Posterior vena cava (tissue), 2 donors: ENCODE results near the gene ATRN. TPM values are rescaled to one million over a fixed set of nuclear protein-coding genes. Genes with fewer than 3 reads are reported as not detected.
"Not testable (repeated sequence)": the region's sequence is repeated elsewhere in the genome, so short reads cannot be mapped to it uniquely, and the experiment has no call there.

Experiments
- DNase-seq: peaks from one replicate; pipeline ENCODE4 v3.0.0-alpha.2; 2020; ENCODE audit warnings: low spot score
- intact Hi-C, 2 donors: fragments of 100-400 bp; cut with DNase I; formaldehyde crosslinking; loops; one replicate each; pipeline versions ENCODE4 v1.14.1 to v1.14.2; 2022 to 2023
- total RNA-seq, 2 donors: library from RNA; stranded (reverse); fragmentation: NEBNext Ultra II Directional; extraction: Animal tissue kit (Norgen Biotek cat#: 25700); gene quantifications; one replicate each; pipeline ENCODE4 v1.2.1, GENCODE V29; 2021
- donor health status: DM: yes; HTN: yes; CAD: no.
- donor health status: DM: yes; HTN: yes; CAD: no.

ATRN gene
- total RNA-seq, 2 donors from 2014 or later, result 21.3 to 26.1 TPM

DNA sequence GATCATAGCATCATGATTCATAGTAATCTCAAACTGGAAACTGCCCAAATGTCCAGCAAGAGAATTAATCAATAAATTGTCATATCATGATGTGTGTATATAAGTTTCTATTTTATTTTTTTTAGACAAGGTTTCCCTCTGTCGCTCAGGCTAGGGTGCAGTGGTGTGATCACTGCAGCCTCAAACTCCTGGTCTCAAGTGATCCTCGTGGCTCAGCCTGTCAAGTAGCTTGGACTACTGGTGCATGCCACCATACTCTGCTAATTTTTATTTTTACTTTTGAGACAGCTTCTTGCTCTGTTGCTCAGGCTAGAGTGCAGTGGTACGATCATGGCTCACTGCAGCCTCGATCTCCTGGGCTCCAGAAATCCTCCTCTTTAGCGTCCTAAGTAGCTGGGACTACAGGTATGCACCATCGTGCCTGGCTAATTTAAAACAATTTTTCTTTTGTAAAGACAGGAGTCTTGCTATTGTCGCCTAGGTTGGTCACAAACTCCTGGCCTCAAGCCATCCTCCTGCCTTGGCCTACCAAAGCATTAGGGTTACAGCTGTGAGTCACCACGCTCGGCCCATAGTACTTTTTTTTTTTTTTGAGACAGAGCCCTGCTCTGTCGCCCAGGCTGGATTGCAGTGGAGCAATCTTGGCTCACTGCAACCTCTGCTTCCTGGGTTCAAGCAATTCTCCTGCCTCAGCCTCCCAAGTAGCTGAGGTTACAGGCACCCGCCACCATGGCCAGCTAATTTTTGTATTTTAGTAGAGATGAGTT lies 8.7 kb upstream of the ATRN start:
- intact Hi-C loops, result no loop called here
- DNase-seq, result no peak

DNA sequence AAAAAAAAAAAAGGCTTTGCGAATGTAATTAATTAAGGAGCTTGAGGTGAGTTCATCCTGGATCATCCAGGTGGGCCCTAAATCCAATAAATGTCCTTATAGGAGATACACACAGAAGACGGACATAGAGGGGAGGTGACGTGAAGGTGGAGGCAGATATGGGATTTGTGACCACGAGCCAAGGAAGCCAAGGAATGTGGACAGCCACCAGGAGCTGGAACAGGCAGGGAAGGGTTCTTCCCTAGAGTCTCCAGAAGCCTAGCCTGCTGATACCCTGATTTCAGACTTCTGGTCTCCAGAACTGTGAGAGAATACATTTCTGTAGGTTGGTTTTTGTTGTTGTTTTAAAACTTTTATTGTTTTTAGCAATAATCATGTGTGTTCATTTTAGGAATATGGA lies 6.7 kb upstream of the ATRN start:
- intact Hi-C loops, result no loop called here

DNA sequence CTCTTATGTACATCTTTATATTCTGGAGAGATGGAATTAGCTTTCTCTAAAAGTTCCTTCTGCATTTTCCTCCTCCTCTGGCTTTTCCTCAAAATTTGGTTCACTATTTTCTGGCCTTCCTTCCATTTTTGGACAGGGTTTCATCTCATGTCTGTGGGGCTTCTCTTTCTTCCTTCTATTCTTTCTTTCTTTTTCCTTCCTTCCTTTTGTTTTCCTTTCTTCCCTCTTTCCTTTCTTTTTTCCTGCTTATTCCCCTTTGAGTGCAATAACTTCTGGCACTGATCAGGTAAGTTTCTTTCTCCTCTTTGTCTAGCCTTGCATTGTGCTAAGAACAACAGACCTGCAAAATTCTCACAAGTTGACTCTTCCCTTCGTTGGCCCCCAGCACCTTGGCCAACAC lies 5.5 kb upstream of the ATRN start:
- no peak for DNase-seq
- intact Hi-C loops, result no loop called here

More for the DNA sequence above, 6.7 kb upstream of the ATRN start:
- no peak for DNase-seq

DNA sequence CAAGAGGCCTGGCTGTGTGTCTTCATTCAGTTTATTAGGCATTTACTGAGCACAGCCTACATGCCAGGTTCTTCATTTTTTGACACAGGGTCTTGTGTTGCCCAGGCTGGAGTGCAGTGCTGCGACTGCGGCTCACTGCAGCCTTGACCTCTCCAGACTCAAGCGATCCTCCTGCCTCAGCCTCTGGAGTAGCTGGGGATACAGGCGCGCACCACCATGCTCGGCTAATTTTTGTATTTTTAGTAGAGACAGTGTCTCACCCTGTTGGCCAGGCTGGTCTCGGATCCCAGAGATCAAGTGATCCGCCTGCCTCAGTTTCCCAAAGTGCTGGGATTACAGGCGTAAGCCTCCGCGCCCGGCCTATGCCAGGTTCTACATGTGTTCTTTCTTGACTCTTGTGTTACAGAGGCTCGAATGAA lies 601 bp upstream of the ATRN start:
- no peak for DNase-seq
- intact Hi-C loops, result no loop called here

DNA sequence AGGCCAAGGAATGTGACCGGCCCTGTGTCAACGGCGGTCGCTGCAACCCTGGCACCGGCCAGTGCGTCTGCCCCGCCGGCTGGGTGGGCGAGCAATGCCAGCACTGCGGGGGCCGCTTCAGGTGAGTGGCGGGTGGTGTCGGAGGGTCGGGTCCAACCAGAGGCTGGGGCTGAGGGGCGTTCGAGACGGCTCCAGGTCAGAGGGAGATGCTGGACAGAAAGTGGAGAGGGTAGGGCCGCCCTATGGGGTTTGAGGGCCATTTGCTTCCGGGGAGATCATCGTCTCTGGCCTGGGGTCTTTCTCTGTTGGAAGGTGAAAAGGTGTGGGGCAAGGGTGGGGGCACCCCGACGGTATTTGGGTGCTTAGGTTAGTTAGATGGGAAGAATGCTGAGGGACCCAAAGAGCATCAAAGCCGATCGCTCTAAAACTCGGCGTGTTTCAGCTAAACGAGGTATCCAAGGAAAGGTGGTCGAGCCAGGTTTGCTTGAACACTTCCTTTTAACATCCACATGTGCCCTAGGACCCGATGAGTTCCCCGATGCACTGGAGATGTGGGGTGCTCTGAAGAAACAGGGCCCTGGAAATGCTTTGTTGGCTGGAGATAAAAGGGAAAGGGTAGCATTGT lies 691 bp downstream of the ATRN start:
- peak; percentile 82 for DNase-seq
- intact Hi-C loops, result no loop called here

DNA sequence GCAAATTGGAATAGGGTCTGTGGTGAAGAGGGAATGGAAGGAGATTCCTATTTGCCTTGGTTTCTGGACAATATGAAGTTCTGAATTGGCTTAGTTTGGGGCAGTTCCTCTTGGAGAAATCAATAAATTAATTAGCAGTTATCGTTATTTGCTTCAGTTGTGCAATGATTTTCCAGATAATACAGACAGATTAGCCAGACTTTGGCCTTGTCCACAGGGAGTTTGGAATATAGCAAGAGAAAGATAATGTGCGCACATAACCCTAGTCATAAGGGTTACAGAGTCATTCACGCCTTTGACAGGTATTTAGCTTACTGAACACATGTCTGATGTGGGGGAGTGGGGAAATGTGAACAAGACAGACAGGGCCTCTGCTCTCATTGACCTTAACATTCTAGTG lies 1.3 kb downstream of the ATRN start:
- intact Hi-C loops, result no loop called here
- DNase-seq, result no peak

DNA sequence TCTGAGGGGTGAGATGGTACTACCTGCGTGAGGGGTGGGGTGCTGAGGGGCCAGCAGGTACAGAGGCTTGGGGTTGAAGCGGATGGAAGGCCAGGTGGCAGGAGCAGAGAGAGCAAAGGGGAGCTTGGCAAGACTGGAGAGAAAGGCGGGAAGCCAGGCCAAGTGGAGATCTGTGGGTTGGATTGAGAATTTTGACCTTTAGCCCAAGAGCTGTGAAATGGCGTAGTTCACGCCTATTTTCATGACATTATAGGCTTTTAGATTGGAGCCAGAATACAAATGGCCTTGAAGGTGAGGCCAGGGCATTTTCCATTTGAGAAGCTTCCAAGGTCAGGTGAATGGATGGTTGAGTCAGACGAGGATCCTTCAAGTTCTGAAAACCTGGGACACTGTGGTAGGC lies 2.5 kb downstream of the ATRN start:
- intact Hi-C loops, result no loop called here
- DNase-seq, result no peak

DNA sequence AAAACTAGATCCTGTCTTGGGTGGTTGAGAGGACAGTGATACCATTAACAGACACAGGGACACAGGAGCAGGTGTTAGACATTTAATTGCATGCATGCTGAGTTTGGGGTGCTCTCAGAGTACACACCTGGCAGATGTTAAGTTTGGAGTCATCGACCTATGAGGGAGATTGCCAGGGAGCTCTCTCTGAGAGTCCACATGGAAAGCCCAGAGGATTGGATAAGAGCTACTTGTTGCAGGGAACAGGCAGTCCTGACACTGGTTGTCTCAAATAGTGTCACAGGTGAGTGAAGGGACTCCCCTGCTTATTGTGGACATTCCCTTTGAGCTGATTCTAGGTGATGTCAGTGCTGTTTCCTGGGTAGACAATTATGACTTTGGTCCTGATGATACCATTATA lies 3.1 kb downstream of the ATRN start:
- intact Hi-C loops, result no loop called here
- DNase-seq, result no peak

DNA sequence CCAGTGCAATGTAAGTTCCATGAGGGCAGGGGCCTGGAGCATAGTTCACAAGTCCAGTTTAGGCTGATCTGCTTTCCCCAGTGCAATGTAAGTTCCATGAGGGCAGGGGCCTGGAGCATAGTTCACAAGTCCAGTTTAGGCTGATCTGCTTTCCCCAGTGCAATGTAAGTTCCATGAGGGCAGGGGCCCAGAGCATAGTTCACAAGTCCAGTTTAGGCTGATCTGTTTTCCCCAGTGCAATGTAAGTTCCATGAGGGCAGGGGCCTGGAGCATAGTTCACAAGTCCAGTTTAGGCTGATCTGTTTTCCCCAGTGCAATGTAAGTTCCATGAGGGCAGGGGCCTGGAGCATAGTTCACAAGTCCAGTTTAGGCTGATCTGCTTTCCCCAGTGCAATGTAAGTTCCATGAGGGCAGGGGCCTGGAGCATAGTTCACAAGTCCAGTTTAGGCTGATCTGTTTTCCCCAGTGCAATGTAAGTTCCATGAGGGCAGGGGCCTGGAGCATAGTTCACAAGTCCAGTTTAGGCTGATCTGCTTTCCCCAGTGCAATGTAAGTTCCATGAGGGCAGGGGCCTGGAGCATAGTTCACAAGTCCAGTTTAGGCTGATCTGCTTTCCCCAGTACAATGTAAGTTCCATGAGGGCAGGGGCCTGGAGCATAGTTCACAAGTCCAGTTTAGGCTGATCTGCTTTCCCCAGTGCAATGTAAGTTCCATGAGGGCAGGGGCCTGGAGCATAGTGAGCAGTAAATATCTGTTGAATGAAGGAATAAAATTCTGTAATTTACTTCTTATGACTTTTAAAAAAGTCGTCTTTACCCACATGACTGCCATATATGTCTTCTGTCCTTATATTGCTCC lies 6.4 kb downstream of the ATRN start:
- intact Hi-C loops, DNase-seq: not testable (repeated sequence)

DNA sequence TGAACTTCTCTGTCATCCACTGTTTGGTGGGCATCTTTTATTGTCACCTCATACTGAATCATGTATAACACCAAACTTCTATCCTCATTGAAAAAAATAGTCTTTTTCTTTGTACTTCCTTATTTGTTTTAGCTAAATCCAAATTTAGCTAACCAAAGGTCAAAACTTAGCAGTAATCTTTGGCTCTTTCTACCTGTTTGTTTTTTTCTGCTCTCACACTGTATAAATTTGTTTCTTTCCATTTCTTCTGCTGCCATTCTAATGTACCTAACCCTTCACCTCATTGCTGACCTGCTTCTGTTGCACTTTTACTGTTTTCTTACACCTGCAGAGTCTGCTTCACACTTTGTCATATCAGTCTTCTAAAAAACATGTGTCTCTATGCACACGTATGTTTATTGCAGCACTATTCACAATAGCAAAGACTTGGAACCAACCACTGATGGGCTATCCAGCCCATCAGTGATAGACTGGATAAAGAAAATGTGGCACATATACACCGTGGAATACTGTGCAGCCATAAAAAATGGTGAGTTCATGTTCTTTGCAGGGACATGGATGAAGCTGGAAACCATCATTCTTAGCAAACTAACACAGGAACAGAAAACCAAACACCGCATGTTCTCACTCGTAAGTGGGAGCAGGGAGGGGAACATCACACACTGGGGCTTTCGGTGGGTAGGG lies 7.2 kb downstream of the ATRN start:
- DNase-seq, result no peak
- intact Hi-C loops, result no loop called here

DNA sequence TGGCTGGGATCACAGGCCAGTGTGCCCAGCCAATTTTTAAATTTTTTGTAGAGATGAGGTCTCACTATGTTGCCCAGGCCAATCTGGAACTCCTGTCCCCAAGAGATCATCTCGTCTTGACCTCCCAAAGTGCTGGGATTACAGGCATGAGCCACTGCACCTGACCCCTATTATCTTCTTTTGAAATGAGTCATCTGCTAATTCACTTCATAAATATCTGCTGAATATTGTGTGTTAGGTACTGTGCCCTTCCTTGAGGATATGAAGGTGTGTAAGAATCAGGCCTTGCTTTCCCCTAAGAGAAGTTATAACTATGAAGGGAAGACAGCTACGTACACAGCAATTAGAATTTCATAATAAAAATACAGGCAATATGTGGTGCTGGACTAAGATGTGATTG lies 8.2 kb downstream of the ATRN start:
- intact Hi-C loops, result no loop called here
- no peak for DNase-seq

DNA sequence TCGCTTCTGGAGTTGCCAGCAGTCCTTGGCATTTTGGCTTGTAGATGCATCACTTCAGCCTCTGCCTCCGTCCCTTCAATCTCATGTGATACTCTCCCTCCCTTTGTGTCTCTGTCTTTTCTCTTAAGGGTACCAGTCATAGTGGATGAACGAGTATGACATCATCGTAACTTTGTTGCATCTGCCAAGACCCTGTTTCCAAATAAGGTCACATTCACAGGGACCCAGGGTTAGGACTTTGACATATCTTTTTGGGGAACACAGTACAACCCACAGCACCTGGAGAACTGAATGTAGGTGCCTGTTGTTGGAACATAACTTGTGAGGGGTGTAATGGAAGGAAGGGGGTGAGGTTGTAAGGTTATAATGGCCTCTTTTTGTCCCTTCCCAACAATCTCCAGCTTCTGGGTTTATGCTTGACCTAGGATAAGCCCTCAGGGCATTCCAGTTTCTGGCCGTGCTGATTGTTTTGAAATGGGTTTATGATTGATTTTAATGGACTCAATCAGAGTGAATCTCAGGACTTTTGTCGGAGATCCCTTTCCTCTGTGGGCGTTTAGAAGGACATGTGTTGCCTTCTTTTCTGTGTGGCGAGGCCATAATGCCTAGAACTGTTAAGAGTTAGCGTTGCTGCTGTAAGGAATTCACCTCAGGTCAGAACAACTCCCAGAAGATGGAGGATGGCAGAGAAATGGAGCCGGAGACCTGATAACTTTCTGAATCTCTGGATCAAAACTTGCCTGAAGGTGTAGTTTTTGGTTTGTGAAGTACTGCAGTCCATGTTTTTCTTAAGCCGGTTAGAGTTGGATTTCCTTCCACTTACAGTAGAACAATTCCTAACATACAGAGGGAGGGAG lies 9.2 kb downstream of the ATRN start:
- intact Hi-C loops, result no loop called here
- DNase-seq, result no peak

DNA sequence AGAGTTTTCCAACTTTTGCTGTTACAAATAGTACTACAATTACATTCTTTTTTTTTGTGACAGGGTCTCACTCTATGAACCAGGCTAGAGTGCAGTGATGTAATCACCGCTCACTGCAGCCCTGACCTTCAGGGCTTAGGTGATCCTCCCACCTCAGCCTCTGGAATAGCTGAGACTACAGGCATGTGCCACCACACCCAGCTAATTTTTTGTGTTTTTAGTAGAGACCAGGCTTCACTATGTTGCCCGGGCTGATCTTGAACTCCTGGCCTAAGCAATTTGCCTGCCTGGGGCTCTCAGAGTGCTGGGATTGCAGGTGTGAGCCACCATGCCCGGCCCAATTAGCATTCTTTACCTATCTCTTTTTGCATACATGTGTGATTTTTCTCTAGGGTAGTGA lies 12.5 kb downstream of the ATRN start:
- no peak for DNase-seq
- intact Hi-C loops, result no loop called here

DNA sequence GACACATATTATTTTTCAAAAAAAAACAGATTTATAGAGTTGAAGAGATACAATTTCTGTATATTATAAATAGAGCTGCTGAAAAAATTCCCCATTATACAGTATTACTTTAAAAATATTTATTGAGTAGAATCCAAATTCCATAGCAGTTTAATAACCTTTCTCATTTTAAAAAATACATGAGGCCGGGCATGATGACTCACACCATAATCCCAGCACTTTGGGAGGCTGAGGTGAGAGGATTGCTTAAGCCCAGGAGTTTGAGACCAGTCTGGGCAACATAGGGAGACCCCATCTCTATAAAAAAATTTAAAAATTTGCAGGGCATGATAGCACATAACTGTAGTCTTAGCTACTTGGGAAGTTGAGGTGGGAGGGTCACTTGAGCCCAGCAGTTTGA lies 13.0 kb downstream of the ATRN start:
- DNase-seq, result no peak
- intact Hi-C loops, result no loop called here

DNA sequence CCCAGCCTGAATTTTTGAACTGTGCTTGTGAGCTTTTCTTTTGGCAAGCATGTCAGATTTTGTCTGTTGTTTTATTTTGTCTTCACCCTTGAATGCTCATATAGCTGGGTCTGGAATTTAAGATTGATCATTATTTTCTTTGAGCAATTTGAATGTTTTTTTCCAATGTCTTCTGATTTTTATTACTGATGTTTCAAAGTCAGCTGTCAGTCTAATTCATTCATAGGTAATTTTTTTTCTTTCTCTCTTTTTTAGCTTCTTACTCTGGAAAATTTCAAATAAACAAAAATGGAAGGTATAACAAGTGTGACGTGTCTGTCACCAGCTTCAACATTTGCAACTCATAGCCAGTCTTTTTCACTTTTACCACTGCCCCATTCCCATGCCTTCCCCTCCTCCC lies 15.1 kb downstream of the ATRN start:
- intact Hi-C loops, result no loop called here
- DNase-seq, result no peak

DNA sequence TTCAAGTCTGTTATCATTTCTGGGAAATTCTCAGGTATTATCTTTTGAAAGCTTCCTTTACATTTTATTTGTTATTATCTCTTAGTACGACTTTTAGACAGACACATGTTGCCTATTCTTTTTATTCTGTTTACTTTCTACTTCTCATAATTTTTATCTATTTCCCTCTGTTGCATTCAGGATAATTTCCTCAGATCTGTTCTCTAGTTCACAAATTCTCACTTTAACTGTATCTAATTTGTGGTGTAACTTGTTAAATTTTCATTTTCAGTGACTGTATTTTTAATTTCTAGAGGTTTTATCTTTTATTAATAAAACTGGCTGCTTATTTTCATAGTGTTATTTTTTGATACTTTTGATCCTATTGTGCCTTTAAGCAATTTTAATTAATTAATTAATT lies 16.0 kb downstream of the ATRN start:
- no peak for DNase-seq
- intact Hi-C loops, result no loop called here

DNA sequence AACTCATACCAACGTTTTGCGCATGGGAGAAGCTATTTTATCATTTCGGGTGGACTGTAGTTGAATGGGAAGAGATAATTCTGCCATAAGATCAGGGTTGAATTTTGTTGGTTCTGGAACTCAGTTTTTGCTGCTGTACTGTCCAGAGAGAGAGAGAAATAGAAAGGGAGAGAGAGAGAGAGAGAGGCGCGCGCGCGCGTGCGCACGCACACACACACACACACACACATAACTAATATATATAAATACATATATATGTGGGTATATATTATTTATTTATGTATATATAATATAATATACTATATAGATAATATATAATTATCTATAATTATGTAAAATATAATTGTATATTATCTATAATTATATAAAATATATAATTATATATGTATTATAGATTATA lies 21.9 kb downstream of the ATRN start:
- DNase-seq, result no peak
- intact Hi-C loops, result no loop called here

DNA sequence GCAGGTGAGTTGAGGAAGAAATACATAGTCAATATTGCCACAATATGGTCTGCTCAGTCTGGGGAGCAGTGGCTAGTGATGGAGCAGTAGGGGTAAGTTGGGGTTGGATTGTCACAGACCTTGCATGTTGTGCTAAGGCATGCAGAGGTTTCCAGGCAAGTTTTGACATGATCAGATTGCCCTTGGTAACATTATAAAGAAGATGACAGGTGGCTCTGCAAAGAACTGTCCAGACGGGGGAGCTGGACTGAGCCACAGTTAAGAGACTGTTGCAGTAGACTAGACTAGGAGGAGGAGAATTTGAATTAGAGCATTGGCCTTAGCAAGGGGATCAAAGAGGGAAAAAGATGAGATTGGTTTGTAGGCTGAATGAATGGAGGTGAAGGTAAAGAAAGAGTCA lies 23.4 kb downstream of the ATRN start:
- no peak for DNase-seq
- intact Hi-C loops, result no loop called here

DNA sequence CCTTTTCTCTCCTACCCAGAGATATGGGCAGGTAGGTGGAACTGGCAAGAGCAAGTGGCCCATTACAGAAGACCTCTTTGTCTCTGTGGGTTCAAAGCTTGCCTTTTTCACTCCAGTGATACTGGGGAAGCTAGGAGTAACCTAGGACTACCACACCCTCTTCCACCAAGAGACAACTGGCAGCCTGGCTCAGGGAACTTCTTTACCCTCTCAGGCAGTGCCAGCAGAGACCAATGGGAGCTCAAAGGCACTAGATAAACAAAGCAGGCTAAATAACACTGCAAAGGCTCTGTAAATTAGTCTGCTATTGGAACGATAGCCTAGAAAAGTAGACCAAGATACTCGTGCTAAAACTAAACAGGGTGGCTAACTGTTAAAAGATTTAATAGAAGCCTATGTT lies 32.1 kb downstream of the ATRN start:
- intact Hi-C loops, result loop anchor here in 1 of 2 donors (5.0 kb wide), 1 partner anchor 1514 kb away; no protein-coding TSS in a partner anchor
- no peak for DNase-seq
